Measurements from ENCODE around the gene C1QTNF8.
"Not testable (repeated sequence)": the region's sequence is repeated elsewhere in the genome, so short reads cannot be mapped to it uniquely, and the experiment has no call there.

C1QTNF8 gene

DNA sequence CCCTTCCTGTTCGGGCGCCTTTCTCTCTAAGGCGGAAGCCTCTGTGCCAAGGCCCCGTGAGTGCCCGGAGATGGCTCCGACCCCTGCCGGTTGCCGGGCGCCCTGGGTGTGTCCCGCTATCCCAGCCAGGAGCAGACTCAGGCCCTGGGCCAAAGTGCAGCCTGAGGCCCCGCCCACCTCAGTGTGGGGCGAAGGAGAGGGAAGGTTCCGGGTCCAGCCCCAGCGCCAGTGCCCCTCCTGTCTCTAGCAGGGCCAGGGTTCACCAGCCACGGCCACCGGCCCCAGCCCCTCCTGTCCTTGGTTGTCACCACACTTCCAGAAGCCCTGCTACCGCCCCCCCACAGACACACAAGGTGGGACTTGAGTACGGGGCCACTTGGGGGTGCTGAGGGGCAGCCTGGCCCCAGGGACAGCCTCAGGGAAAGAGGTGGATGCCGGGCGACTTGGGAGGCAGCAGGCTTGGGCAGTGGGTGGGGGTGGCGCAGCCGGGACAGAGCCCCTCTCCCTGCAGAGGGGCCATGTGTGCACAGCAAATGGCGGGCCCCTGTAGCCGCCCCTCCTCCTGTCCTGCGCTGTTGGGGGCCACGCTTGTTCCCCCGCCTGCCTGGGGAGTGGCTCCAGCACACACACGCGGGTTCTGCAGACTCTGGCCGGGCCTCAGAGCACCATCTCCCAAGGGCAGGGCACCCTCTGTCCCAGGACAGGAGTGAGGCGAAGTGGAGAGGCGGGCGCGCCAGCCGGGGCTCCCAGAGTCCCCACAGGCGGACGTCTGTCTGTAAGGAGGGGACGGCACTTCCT, 6.0 kb downstream of the C1QTNF8 start:
- Histone ChIP-seq H3K4me1 (ENCODE audit: insufficient read depth, insufficient read length) (peaks cover 19% of the 10 kb centered on the region), H3K9ac (ENCODE audit: insufficient read length, low read depth) (no peak overlapping the region), H3K9me3 (ENCODE audit: insufficient read depth, low read length) (peaks cover 8% of the 10 kb centered on the region; the same call in 1 of the 2 replicates), H3K27me3 (ENCODE audit: insufficient read depth, insufficient read length) (peaks cover under 1% of the 10 kb centered on the region), H3K36me3 (ENCODE audit: insufficient read depth, insufficient read length, low read length) (no peaks in the 10 kb centered on the region), H3K4me3 (ENCODE audit: insufficient read length, low read depth) (no peak overlapping the region)
- TF ChIP-seq SUZ12 (IDR thresholded peaks at IDR 0.05; ENCODE audit: extremely low read depth, insufficient read depth, insufficient read length) (no peak), YY1 (IDR thresholded peaks at IDR 0.05; ENCODE audit: insufficient read depth, insufficient read length) (no peak), ZNF274 (IDR thresholded peaks at IDR 0.05; ENCODE audit: low read depth, low read length) (no peak)
- DNase-seq (ENCODE audit: low read depth, low spot score): no peak

DNA sequence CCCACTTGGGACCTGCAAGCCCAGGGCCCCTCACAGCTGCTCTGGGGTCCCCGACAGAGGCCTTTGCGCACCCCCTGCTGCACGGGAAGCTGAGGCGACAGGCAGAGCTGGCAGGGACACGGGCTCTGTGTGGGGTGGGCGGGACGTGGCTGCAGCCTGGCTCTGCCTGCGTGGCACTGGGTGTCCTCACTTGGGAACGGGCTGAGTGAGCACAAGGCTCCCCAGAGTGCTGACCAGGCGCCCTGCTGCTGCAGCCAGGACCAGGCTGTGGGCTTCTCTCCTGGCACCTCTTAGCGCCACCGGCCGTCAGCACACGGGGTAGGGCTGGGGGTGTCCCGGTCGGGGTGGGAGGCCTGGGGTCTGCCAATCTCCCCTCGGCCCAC, 6.6 kb downstream of the C1QTNF8 start:
- Histone ChIP-seq H3K4me3 (ENCODE audit: insufficient read length, low read depth) (no peak overlapping the region), H3K36me3 (ENCODE audit: insufficient read depth, insufficient read length, low read length) (no peaks in the 10 kb centered on the region), H3K27me3 (ENCODE audit: insufficient read depth, insufficient read length) (peaks cover 6% of the 10 kb centered on the region), H3K4me1 (ENCODE audit: insufficient read depth, insufficient read length) (peaks cover 19% of the 10 kb centered on the region), H3K9me3 (ENCODE audit: insufficient read depth, low read length) (peaks cover 14% of the 10 kb centered on the region; the same call in 1 of the 2 replicates), H3K9ac (ENCODE audit: insufficient read length, low read depth) (no peak overlapping the region)
- TF ChIP-seq ZNF274 (IDR thresholded peaks at IDR 0.05; ENCODE audit: low read depth, low read length) (no peak), SUZ12 (IDR thresholded peaks at IDR 0.05; ENCODE audit: extremely low read depth, insufficient read depth, insufficient read length) (no peak), YY1 (IDR thresholded peaks at IDR 0.05; ENCODE audit: insufficient read depth, insufficient read length) (no peak)
- no peak for DNase-seq (ENCODE audit: low read depth, low spot score)

DNA sequence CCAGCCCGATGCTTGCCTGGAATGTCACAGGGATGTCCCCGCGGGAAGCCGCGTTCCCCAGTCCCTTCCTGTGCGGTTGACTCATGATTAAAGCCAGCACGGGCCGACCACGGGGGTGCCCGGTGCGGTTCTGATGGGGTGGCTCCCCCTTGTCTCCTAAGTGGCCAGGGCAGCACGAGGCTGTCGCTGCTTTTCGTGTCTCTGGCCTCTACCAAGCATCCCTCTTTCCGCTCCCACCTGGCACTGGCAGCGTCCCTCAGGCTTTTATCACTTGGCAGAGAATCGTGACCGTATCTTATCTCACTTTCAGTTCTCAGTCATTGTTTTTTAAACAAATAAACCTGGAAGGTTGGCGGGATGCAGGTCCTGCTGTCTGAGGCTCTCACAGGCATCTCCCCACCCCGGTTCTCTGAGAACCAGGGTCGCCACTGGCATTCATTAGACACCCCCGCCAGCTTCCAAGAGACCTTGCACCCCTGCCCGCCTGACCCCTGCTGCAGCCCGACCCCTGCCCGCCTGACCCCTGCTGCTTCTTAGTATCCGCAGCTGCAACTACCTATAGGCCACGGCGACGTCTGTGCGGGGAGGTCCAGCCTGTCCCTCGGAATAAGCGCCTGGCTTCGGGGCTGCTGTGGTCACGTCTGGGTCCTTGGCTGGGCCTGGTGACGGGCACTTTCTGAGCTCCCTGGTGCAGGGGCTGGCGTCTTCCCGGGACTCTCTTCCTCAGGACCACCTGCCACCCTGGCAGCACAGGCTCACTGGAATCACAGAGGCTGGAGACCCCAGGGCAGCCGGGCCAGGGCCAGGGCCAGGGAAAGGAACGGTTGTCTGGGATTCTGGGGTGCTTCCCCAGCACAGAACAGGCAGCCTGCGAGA, 7.5 kb downstream of the C1QTNF8 start:
- H3K27me3 ChIP-seq (ENCODE audit: insufficient read depth, insufficient read length): peaks cover 6% of the 10 kb centered on the region
- no peak for TF ChIP-seq ZNF274 (IDR thresholded peaks at IDR 0.05; ENCODE audit: low read depth, low read length)
- TF ChIP-seq YY1 (IDR thresholded peaks at IDR 0.05; ENCODE audit: insufficient read depth, insufficient read length): no peak
- no peak for TF ChIP-seq SUZ12 (IDR thresholded peaks at IDR 0.05; ENCODE audit: extremely low read depth, insufficient read depth, insufficient read length)
- H3K4me3 ChIP-seq (ENCODE audit: insufficient read length, low read depth): no peak overlapping the region
- peaks cover 23% of the 10 kb centered on the region; the same call in 1 of the 2 replicates for H3K9me3 ChIP-seq (ENCODE audit: insufficient read depth, low read length)
- no peak for DNase-seq (ENCODE audit: low read depth, low spot score)
- H3K4me1 ChIP-seq (ENCODE audit: insufficient read depth, insufficient read length): peaks cover 19% of the 10 kb centered on the region
- no peak overlapping the region for H3K9ac ChIP-seq (ENCODE audit: insufficient read length, low read depth)
- no peaks in the 10 kb centered on the region for H3K36me3 ChIP-seq (ENCODE audit: insufficient read depth, insufficient read length, low read length)

DNA sequence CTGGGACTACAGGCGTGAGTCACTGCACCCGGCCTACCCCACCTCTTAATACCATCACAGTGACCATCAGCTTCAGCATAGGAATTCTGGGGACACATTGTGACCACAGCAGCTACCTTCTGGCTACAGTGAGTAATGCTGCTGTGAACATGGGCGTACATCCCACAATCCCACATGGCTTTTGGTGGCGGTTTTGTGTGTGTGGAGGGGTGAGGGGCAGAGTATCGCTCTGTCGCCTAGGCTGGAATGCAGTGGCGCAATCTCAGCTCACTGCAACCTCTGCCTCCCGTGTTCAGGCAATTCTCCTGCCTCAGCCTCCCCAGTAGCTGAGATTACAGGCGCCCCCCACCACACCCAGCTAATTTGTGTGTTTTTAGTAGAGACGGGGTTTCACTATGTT, 9.6 kb downstream of the C1QTNF8 start:
- DNase-seq (ENCODE audit: low read depth, low spot score); H3K36me3 ChIP-seq (ENCODE audit: insufficient read depth, insufficient read length, low read length); H3K4me3 ChIP-seq (ENCODE audit: insufficient read length, low read depth); H3K9ac ChIP-seq (ENCODE audit: insufficient read length, low read depth); H3K27me3 ChIP-seq (ENCODE audit: insufficient read depth, insufficient read length): not testable (repeated sequence)
- peaks cover 23% of the 10 kb centered on the region; the same call in 1 of the 2 replicates for H3K9me3 ChIP-seq (ENCODE audit: insufficient read depth, low read length)
- peaks cover 29% of the 10 kb centered on the region for H3K4me1 ChIP-seq (ENCODE audit: insufficient read depth, insufficient read length)

DNA sequence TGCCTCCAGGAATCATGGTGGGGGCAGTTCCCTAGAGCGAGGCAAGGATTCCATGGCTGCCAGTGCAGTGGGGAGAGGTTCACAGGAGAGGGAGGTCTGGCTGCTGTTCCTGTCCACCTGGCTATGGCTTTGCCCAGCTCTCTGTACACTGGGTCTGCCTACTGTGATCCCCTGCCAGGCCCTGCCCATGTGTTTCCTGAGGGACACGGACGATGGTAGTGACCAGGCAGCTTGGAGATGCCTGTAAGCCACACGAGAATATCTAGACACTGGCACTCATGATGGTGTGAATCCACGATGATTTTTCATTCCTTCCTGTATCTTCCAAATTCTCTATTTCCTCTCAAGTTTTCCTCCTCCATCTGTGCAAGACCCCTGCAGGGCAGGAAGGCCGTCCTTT, 11.1 kb downstream of the C1QTNF8 start:
- Histone ChIP-seq H3K9ac (ENCODE audit: insufficient read length, low read depth) (no peak overlapping the region), H3K9me3 (ENCODE audit: insufficient read depth, low read length) (peaks cover 23% of the 10 kb centered on the region; the same call in 1 of the 2 replicates), H3K4me3 (ENCODE audit: insufficient read length, low read depth) (no peak overlapping the region), H3K4me1 (ENCODE audit: insufficient read depth, insufficient read length) (peaks cover 22% of the 10 kb centered on the region), H3K36me3 (ENCODE audit: insufficient read depth, insufficient read length, low read length) (no peaks in the 10 kb centered on the region), H3K27me3 (ENCODE audit: insufficient read depth, insufficient read length) (peaks cover 6% of the 10 kb centered on the region)
- TF ChIP-seq SUZ12 (IDR thresholded peaks at IDR 0.05; ENCODE audit: extremely low read depth, insufficient read depth, insufficient read length) (no peak), YY1 (IDR thresholded peaks at IDR 0.05; ENCODE audit: insufficient read depth, insufficient read length) (no peak)
- DNase-seq (ENCODE audit: low read depth, low spot score): no peak

DNA sequence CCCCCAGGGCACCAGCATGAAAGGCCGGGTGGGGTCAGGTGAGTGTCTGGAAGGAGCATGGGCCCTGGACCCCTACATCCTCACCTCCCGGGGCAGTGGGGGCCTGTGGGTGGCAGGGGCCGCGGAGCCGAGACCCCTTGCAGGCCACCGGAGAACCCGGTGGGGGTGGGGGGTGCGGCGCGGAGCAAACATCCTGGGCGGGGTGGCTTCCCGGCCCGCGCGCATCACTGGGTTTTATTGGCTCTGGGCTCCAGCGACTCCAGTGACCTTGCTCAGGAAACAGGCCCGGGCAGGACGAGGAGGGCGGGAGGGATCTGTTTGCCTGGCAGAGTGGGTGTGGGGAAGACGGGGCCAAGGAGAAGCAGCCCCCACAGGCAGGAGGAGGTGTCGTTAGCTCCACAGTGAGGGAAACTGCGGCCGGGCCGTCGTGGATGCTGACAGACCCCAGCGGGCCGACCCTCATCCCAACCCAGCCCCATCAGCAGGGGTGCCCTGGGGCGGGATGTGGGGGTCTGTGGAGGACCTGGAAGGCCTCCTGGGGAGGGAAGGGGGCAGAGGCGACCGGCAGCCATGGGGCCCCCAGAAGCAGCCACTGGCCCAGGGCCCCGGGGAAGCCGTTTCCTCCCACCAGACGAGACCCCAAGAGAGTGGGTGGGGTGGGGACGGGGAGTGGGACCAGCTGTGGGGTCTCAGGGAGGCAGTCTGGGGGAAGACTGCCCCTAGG, 12.9 kb downstream of the C1QTNF8 start:
- DNase-seq (ENCODE audit: low read depth, low spot score): no peak
- Histone ChIP-seq H3K27me3 (ENCODE audit: insufficient read depth, insufficient read length) (peaks cover 6% of the 10 kb centered on the region), H3K36me3 (ENCODE audit: insufficient read depth, insufficient read length, low read length) (no peaks in the 10 kb centered on the region), H3K4me1 (ENCODE audit: insufficient read depth, insufficient read length) (peaks cover 17% of the 10 kb centered on the region), H3K9me3 (ENCODE audit: insufficient read depth, low read length) (peaks cover 23% of the 10 kb centered on the region; the same call in 1 of the 2 replicates), H3K9ac (ENCODE audit: insufficient read length, low read depth) (no peak overlapping the region), H3K4me3 (ENCODE audit: insufficient read length, low read depth) (no peak overlapping the region)
- TF ChIP-seq SUZ12 (IDR thresholded peaks at IDR 0.05; ENCODE audit: extremely low read depth, insufficient read depth, insufficient read length) (no peak), ZNF274 (IDR thresholded peaks at IDR 0.05; ENCODE audit: low read depth, low read length) (no peak), YY1 (IDR thresholded peaks at IDR 0.05; ENCODE audit: insufficient read depth, insufficient read length) (no peak)

Data from NT2/D1 (cell line).